Hematopoietic multipotent progenitor cell treated with erythropoietin and hydrocortisone succinate and interleukin-3 and kit ligand, for 4 days (in vitro differentiated cells): Measurements from ENCODE around the gene LRRC8B.
"Not testable (repeated sequence)": the region's sequence is repeated elsewhere in the genome, so short reads cannot be mapped to it uniquely, and the experiment has no call there.

Source experiments
- DNase-seq: peaks from one replicate; pipeline ENCODE4 v3.0.0-alpha.2; 2015

Gene LRRC8B

GRCh38 chr1:89587729-89588161 lies 63.1 kb downstream of the LRRC8B start:
- DNase-seq = no peak

GRCh38 chr1:89588480-89588879 lies 63.9 kb downstream of the LRRC8B start:
- DNase-seq = no peak

DNA sequence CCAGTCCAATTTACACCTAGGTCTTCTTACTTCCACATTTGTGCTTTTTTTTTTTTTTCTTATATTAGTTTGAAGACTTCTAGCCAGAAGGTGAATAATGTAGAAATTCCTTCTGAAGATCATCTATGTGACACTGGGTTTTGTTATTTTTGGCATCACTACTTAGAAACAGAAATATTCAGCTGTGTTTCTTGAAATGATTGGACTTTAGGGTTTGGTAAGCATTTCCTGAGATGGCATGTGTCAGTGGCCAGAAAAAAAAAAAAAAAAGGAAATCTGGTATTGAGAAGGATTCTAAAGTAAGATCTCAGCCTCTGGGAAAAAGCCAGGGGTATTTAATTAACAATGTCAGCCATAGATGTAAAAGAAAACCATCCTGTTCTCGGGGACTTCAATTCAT lies 64.9 kb downstream of the LRRC8B start:
- no peak for DNase-seq

- no peak for DNase-seq
These were observed 65.9 kb downstream of the LRRC8B start for GRCh38 chr1:89590341-89591080.

- not testable (repeated sequence) for DNase-seq
These were observed 68.3 kb downstream of the LRRC8B start for GRCh38 chr1:89592861-89593302.

- DNase-seq = no peak
These were observed 69.6 kb downstream of the LRRC8B start for GRCh38 chr1:89594096-89594740.

- no peak for DNase-seq
These were observed 72.1 kb downstream of the LRRC8B start for GRCh38 chr1:89596698-89597097.

DNA sequence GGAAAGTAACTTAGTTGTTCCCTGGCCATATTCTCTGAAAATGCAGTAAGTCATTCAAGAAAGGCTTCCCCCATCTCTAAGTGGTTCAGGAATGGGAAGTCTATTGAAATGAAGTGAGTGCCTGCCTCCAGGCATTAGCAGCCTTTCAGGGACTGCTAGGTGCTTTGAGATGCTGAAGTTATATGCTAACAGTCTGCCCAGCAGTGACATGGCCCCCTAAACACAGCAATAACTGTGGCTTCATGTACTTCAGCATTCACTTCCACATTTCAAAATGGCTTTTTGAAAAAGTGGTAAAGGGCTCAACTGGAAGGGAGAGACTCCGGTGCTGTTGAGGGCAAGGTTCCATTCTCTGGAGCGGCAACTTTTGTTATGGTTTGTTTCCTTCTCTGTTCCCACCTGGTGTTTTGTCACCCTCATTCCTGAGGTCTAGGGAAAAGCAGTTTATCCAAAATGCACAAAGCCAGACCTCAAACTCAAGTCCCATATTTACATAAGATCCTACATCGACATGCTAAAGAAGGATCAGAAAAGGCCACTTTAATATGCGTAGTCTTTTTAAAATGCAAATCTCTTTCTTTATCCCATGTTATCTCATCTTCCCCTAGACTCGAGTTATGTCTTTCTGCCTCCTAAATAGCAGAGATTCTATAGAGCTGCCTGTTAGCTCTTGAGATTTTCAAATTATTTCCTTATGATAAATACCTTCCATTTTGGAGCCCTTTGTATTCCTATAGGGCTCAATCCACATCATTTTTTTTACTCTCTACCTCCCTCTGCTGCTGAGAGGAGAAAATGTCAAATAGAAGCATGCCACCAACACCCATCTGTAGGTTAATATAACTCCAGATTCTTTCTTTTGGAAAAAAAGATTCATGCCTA lies 74.1 kb downstream of the LRRC8B start:
- DNase-seq = peak; percentile 75

- no peak for DNase-seq
These were observed 74.7 kb downstream of the LRRC8B start for GRCh38 chr1:89599332-89599630.

- DNase-seq = no peak
These were observed 76.0 kb downstream of the LRRC8B start for GRCh38 chr1:89600451-89601224.

GRCh38 chr1:89602871-89603404 lies 78.3 kb downstream of the LRRC8B start:
- DNase-seq = no peak

GRCh38 chr1:89603651-89604413 lies 79.2 kb downstream of the LRRC8B start:
- no peak for DNase-seq

GRCh38 chr1:89604414-89604735 lies 79.7 kb downstream of the LRRC8B start:
- no peak for DNase-seq

DNA sequence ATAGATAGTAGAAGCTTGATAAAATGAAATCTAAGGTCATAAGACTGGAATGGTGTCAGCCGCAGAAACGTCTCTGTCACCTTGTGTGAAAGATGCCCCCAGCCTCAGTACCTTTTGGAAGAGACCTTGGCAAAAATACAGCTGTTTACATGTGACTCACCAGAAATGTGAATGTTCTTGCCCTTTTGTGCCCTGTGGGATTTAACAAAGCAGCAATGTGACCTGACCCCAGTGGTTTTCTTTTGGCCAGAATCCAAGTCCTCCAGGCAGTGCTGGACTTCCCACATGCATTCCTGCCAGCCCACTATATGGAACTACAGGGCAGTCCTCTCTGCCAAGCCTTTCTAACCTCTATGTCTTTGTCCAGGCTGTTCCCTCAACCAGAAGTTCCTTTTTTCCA lies 81.1 kb downstream of the LRRC8B start:
- no peak for DNase-seq

GRCh38 chr1:89606227-89606980 lies 81.8 kb downstream of the LRRC8B start:
- DNase-seq = no peak

GRCh38 chr1:89607156-89607555 lies 82.5 kb downstream of the LRRC8B start:
- no peak for DNase-seq

DNA sequence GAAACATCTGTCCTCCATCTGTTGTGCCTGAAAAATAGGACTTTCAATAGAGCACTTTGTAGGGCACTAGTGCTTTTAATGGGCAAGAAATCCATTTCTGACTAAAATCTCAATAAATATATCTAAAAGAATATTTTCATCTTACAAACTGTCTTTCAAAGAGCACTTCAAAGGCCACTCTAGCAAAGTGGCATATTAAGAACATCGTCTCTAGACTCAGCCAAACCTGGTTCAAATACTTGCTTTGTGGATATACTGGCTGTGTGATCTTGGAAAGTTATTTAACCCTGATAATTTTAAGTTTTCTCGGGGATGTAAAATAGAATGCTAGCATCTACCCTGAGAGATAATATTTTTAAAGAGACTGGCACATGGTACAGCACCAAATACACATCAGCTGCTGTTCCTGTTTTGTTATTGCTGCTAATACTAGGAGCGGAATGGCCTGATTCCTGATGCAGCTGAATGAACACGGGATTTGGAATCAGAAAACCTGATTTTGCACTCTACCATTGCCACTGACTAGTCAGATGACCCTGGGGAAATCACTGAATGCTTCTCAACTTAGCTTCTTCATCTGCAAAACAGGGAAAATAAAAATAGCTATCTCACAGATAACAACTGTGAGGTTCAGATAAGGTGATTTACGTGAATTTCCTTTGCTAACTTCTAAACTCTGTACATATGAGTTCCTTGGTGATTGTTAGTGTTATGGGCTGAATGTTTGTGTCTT lies 83.1 kb downstream of the LRRC8B start:
- DNase-seq = no peak

DNA sequence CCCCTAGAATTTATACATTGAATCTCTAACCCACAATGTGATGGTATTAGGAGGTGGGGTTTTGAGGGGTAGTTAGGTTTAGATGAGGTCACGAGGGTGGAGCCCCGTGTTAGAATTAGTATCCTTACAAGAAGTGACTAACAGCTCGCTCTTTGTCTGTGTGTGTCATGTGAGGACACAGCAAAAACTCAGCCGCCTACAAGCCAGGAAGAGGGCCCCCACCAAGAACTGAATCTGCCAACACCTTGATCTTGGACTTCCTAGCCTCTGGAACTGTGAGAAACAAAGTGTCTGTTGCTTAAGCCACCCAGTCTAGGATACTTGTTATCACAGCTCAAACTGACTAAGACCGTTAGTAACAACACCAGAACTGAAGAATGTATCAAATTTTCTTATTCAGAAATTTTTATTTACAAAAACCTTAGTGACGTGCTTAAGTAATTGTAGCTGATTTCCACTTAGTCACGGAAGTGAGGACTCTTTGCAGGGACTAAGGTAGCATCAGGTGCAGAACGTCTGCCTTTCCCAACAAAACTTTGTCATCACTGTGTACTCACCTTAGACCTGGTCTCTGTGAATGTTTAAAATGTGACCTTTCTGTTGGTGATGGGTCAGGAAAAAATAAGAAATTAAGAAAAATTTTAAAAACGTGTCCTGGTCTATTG lies 83.8 kb downstream of the LRRC8B start:
- DNase-seq = no peak

- DNase-seq = no peak
These were observed 84.5 kb downstream of the LRRC8B start for GRCh38 chr1:89608984-89609725.
